WTC11 (cell line): ENCODE measurements around the gene MOB1B. TPM values are rescaled to one million over a fixed set of nuclear protein-coding genes. Genes with fewer than 3 reads are reported as not detected.

Experiments
- ATAC-seq: fragments of 200-7000 bp; cut with Tn5 transposase; 2 replicates; pipeline ENCODE4 v1.10.0; 2021; ENCODE audit warnings: mild to moderate bottlenecking, moderate library complexity
- CTCF ChIA-PET: fragments of 300-600 bp; sonication (Branson Sonifier 250); formaldehyde crosslinking; loops from one replicate; lab custom pipeline; 2021; ENCODE audit warnings: antibody characterized with exemption; lab: Charles Lee
- POLR2A ChIA-PET: fragments of 350-600 bp; sonication (Branson Sonifier 250); formaldehyde crosslinking; loops from one replicate; lab custom pipeline; 2021; ENCODE audit warnings: antibody characterized with exemption; lab: Charles Lee
- DNase-seq: peaks from one replicate; pipeline ENCODE4 v3.0.0; 2021; ENCODE audit warnings: low spot score
- H3K27ac Mint-ChIP-seq: 2 replicates; pipeline ENCODE4 v1.8.0; 2021; ENCODE audit warnings: mixed read lengths
- H3K27me3 Mint-ChIP-seq: 2 replicates; pipeline ENCODE4 v1.8.0; 2021; ENCODE audit warnings: low read depth, mild to moderate bottlenecking, moderate library complexity, mixed read lengths
- H3K36me3 Mint-ChIP-seq: 2 replicates; pipeline ENCODE4 v1.8.0; 2021; ENCODE audit warnings: mixed read lengths
- H3K4me1 Mint-ChIP-seq: 2 replicates; pipeline ENCODE4 v1.8.0; 2022; ENCODE audit warnings: mixed read lengths
- H3K4me3 Mint-ChIP-seq: 2 replicates; pipeline ENCODE4 v1.8.0; 2021; ENCODE audit warnings: mild to moderate bottlenecking, moderate library complexity, mixed read lengths
- H3K9me3 Mint-ChIP-seq: 2 replicates; pipeline ENCODE4 v1.8.0; 2021; ENCODE audit warnings: mixed read lengths
- ATF1 ChIP-seq: sonication (generic); formaldehyde crosslinking; IDR thresholded peaks from 2 replicates; pipeline ENCODE4 v1.8.1; 2023; ENCODE audit warnings: mild to moderate bottlenecking, moderate library complexity, missing genetic modification reagents
- EMX1 ChIP-seq: fragments of 250-450 bp; sonication (Bioruptor Pico); IDR thresholded peaks from 2 replicates; pipeline ENCODE4 v1.8.0; 2021; ENCODE audit warnings: mild to moderate bottlenecking
- FOXK1 ChIP-seq: sonication (generic); formaldehyde crosslinking; IDR thresholded peaks from 2 replicates; pipeline ENCODE4 v1.8.0; 2022; ENCODE audit warnings: mild to moderate bottlenecking, moderate library complexity, missing genetic modification reagents
- GABPB1 ChIP-seq: sonication (generic); formaldehyde crosslinking; IDR thresholded peaks from 2 replicates; pipeline ENCODE4 v1.8.1; 2023; ENCODE audit warnings: mild to moderate bottlenecking, missing genetic modification reagents
- GTF2I ChIP-seq: fragments of 250-450 bp; sonication (Bioruptor Pico); conservative IDR thresholded peaks from 2 replicates; pipeline ENCODE4 v1.4.0; 2021; ENCODE audit warnings: mild to moderate bottlenecking
- JUN ChIP-seq: sonication (generic); formaldehyde crosslinking; IDR thresholded peaks from 2 replicates; pipeline ENCODE4 v1.8.0; 2023; ENCODE audit warnings: mild to moderate bottlenecking, missing genetic modification reagents
- MYBL2 ChIP-seq: sonication (generic); formaldehyde crosslinking; IDR thresholded peaks from 2 replicates; pipeline ENCODE4 v1.8.1; 2023; ENCODE audit warnings: mild to moderate bottlenecking, moderate library complexity, missing genetic modification reagents
- NFE2L1 ChIP-seq: sonication (generic); formaldehyde crosslinking; IDR thresholded peaks from 2 replicates; pipeline ENCODE4 v1.8.1; 2023; ENCODE audit warnings: missing genetic modification reagents
- SP1 ChIP-seq: sonication (generic); formaldehyde crosslinking; conservative IDR thresholded peaks from 2 replicates; pipeline ENCODE4 v1.8.1; 2022; ENCODE audit warnings: missing genetic modification reagents
- ZNF232 ChIP-seq: sonication (generic); formaldehyde crosslinking; IDR thresholded peaks from 2 replicates; pipeline ENCODE4 v1.8.0; 2022; ENCODE audit warnings: mild to moderate bottlenecking, missing genetic modification reagents
- ZNF263 ChIP-seq: sonication (generic); formaldehyde crosslinking; IDR thresholded peaks from 2 replicates; pipeline ENCODE4 v1.8.1; 2022; ENCODE audit warnings: low read depth, mild to moderate bottlenecking, moderate library complexity, missing genetic modification reagents
- total RNA-seq: library from RNA; stranded (reverse); gene quantifications from 3 replicates; pipeline ENCODE4 v1.2.3, GENCODE V29; 2021
- TF ChIP-seq, protein P1 (sequence below): sonication (generic); formaldehyde crosslinking; IDR thresholded peaks from 2 replicates; pipeline ENCODE4 v1.8.1; 2022; ENCODE audit warnings: missing genetic modification reagents, borderline replicate concordance
- TF ChIP-seq, protein P2 (sequence below): sonication (generic); formaldehyde crosslinking; IDR thresholded peaks from 2 replicates; pipeline ENCODE4 v1.8.1; 2023; ENCODE audit warnings: mild to moderate bottlenecking, missing genetic modification reagents, moderate library complexity
- TF ChIP-seq, protein P3 (sequence below): sonication (generic); formaldehyde crosslinking; IDR thresholded peaks from 2 replicates; pipeline ENCODE4 v1.8.0; 2023; ENCODE audit warnings: mild to moderate bottlenecking, missing genetic modification reagents
- TF ChIP-seq, protein P4 (sequence below): sonication (generic); formaldehyde crosslinking; IDR thresholded peaks from 2 replicates; pipeline ENCODE4 v1.8.0; 2023; ENCODE audit warnings: missing genetic modification reagents
- TF ChIP-seq, protein P5 (sequence below): fragments of 250-450 bp; sonication (Bioruptor Pico); IDR thresholded peaks from 2 replicates; pipeline ENCODE4 v2.1.2; 2022; ENCODE audit warnings: mild to moderate bottlenecking, moderate library complexity
- TF ChIP-seq, protein P6 (sequence below): sonication (generic); formaldehyde crosslinking; IDR thresholded peaks from 2 replicates; pipeline ENCODE4 v1.8.1; 2023; ENCODE audit warnings: mild to moderate bottlenecking, missing genetic modification reagents
- TF ChIP-seq, protein P7 (sequence below): sonication (generic); formaldehyde crosslinking; IDR thresholded peaks from 2 replicates; pipeline ENCODE4 v1.8.1; 2022; ENCODE audit warnings: mild to moderate bottlenecking, moderate library complexity, missing genetic modification reagents

Gene MOB1B
- total RNA-seq, 1 experiment from 2014 or later, result 28.0 TPM

DNA sequence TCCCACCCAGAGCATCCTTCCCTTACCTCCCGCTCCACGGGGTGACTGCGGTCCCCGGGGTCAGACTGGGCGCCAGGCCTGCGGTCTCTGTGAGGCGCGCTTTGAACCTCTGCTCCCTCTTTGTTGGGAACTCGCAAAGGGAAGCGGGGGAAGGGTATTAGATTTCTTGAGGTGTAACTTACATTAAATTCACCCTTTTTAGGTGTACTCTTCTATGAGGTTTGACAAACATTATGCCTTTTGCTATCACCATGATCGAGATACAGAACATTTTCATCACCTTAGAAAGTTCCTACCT lies 91.8 kb downstream of the MOB1B start:
- Mint-ChIP-seq H3K9me3 (peaks cover 5% of the 10 kb centered on the region), H3K36me3 (peaks cover 16% of the 10 kb centered on the region), H3K27ac (peak overlapping the region; percentile 79), H3K4me1 (peaks cover 54% of the 10 kb centered on the region), H3K4me3 (peak overlapping the region; percentile 88)
- no peak for ATAC-seq
- no peak for DNase-seq
- TF ChIP-seq, protein P1, sequence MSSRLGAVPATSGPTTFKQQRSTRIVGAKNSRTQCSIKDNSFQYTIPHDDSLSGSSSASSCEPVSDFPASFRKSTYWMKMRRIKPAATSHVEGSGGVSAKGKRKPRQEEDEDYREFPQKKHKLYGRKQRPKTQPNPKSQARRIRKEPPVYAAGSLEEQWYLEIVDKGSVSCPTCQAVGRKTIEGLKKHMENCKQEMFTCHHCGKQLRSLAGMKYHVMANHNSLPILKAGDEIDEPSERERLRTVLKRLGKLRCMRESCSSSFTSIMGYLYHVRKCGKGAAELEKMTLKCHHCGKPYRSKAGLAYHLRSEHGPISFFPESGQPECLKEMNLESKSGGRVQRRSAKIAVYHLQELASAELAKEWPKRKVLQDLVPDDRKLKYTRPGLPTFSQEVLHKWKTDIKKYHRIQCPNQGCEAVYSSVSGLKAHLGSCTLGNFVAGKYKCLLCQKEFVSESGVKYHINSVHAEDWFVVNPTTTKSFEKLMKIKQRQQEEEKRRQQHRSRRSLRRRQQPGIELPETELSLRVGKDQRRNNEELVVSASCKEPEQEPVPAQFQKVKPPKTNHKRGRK, result 0 out of 2 replicates have a peak, but pooled peaks have one; percentile 4
- TF ChIP-seq, protein P2, sequence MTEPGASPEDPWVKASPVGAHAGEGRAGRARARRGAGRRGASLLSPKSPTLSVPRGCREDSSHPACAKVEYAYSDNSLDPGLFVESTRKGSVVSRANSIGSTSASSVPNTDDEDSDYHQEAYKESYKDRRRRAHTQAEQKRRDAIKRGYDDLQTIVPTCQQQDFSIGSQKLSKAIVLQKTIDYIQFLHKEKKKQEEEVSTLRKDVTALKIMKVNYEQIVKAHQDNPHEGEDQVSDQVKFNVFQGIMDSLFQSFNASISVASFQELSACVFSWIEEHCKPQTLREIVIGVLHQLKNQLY, result no peak
- TF ChIP-seq, protein P3, sequence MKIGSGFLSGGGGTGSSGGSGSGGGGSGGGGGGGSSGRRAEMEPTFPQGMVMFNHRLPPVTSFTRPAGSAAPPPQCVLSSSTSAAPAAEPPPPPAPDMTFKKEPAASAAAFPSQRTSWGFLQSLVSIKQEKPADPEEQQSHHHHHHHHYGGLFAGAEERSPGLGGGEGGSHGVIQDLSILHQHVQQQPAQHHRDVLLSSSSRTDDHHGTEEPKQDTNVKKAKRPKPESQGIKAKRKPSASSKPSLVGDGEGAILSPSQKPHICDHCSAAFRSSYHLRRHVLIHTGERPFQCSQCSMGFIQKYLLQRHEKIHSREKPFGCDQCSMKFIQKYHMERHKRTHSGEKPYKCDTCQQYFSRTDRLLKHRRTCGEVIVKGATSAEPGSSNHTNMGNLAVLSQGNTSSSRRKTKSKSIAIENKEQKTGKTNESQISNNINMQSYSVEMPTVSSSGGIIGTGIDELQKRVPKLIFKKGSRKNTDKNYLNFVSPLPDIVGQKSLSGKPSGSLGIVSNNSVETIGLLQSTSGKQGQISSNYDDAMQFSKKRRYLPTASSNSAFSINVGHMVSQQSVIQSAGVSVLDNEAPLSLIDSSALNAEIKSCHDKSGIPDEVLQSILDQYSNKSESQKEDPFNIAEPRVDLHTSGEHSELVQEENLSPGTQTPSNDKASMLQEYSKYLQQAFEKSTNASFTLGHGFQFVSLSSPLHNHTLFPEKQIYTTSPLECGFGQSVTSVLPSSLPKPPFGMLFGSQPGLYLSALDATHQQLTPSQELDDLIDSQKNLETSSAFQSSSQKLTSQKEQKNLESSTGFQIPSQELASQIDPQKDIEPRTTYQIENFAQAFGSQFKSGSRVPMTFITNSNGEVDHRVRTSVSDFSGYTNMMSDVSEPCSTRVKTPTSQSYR (CRISPR knock-in tag), result 0 out of 2 replicates have a peak, but pooled peaks have one; percentile 3
- no peak for TF ChIP-seq FOXK1 (CRISPR knock-in tag)
- TF ChIP-seq, all 79 proteins: peak for 2
- POLR2A ChIA-PET, result interaction anchor here (0.8 to 1.6 kb wide), 8 partner anchors 10 to 290 kb away, joined by 3 to 14 read pairs (median 6); partner anchors contain the start of genes GRSF1 and MOB1B
- H3K27me3 Mint-ChIP-seq, result no peaks in the 10 kb centered on the region
- CTCF ChIA-PET, result interaction anchor here (0.9 to 2.8 kb wide), 4 partner anchors 10 to 307 kb away, joined by 3 to 28 read pairs (median 6); partner anchors contain the start of gene MOB1B

DNA sequence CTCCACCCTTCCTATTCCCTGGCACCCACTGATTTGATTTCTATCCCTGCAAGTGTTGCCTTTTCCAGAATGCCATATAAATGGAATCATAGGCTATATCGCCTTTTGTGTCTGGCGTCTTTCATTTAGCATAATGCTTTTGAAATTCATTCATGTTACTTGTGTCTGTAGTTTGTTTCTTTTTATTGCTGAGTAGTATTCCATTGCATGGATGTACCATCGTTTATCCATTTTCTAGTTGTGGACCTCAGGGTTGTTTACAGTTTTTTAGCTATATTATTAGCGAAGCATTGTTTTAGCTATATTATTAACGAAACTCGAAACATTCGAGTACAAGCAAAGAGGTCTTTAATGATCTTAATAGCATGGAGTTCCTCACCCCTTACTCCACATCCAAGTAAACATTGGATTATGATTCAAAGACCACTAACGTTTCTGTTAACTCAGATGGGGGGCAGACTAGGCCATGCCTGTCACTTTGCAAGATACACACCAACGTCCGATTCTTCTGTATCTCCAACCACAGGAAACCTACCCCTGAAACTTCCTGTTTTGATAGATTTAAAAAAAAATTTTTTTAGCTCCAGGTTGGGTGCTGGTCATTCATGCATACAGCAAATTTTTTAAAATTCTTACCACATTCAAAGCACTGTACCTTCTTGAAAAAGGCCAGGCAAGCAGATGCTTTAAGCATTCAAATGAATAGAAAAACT lies 92.4 kb downstream of the MOB1B start:
- ATAC-seq, result no peak
- Mint-ChIP-seq H3K9me3 (peaks cover 5% of the 10 kb centered on the region), H3K4me3 (peak overlapping the region; percentile 88), H3K27me3 (no peaks in the 10 kb centered on the region), H3K27ac (peak overlapping the region; percentile 79), H3K4me1 (peaks cover 54% of the 10 kb centered on the region), H3K36me3 (peaks cover 21% of the 10 kb centered on the region)
- CTCF ChIA-PET, result interaction anchor here (1.8 to 2.8 kb wide), 2 partner anchors 10 to 16 kb away, joined by 8 to 28 read pairs; no protein-coding TSS in a partner anchor
- POLR2A ChIA-PET, result interaction anchor here (1.4 to 1.6 kb wide), 2 partner anchors 15 to 92 kb away, joined by 9 to 11 read pairs; partner anchors contain the start of gene MOB1B
- TF ChIP-seq GTF2I (CRISPR knock-in tag), result peak; percentile 67; the same call in 1 of the 2 replicates
- TF ChIP-seq NFE2L1 (CRISPR knock-in tag), result no peak
- DNase-seq, result no peak

DNA sequence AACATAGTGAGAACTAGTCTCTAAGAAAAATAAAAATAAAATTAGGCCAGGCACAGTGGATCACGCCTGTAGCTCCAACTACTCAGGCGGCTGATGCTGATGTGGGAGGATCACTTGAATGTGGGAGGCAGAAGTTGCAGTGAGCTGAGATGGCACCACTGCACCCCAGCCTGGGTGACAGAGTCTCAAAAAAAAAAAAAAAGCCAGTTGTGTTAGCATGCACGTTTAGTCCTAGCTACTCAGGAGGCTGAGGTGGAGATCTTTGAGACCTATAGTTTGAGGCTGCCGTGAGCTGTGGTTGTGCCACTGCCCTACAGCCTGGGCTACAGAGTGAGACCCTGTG lies 93.8 kb downstream of the MOB1B start:
- ATAC-seq, result no peak
- Mint-ChIP-seq H3K27me3 (no peaks in the 10 kb centered on the region), H3K4me1 (peaks cover 54% of the 10 kb centered on the region), H3K4me3 (peak overlapping the region; percentile 88), H3K9me3 (peaks cover 14% of the 10 kb centered on the region), H3K36me3 (peaks cover 36% of the 10 kb centered on the region), H3K27ac (no peak overlapping the region)
- CTCF ChIA-PET, result interaction anchor here (0.7 to 1.8 kb wide), 4 partner anchors 8 to 56 kb away, joined by 3 to 8 read pairs (median 6); no protein-coding TSS in a partner anchor
- POLR2A ChIA-PET, result no interaction called here
- DNase-seq, result no peak
- TF ChIP-seq, protein P4, sequence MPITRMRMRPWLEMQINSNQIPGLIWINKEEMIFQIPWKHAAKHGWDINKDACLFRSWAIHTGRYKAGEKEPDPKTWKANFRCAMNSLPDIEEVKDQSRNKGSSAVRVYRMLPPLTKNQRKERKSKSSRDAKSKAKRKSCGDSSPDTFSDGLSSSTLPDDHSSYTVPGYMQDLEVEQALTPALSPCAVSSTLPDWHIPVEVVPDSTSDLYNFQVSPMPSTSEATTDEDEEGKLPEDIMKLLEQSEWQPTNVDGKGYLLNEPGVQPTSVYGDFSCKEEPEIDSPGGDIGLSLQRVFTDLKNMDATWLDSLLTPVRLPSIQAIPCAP (CRISPR knock-in tag), result no peak
- TF ChIP-seq MYBL2 (CRISPR knock-in tag) (no peak), ZNF263 (no peak), ZNF232 (CRISPR knock-in tag) (no peak)
- TF ChIP-seq, protein P2, result no peak

DNA sequence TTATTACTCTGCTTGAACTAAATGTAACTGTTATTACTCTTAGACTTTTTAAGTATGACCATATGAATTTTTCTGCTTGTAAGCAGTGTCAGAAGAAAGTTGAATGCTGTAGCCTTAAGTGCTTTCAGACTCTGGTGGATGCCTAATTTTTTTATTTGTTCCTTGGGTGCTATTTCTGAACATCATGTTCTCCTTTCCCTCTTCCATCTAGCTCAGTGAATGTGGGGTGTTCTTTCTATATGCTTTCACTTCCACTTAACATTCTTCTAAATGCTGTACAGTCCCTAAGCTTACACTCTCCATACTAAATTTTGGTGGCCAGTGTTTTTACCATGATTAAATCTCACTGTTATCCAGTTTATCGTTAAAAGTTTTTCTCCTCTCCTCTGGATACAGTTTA lies 94.9 kb downstream of the MOB1B start:
- no peak for DNase-seq
- H3K36me3 Mint-ChIP-seq, result peaks cover 46% of the 10 kb centered on the region
- peaks cover 24% of the 10 kb centered on the region for H3K9me3 Mint-ChIP-seq
- no peak for ATAC-seq
- H3K4me1 Mint-ChIP-seq, result peaks cover 47% of the 10 kb centered on the region
- ChIA-PET CTCF (interaction anchor here (1.5 kb wide), 1 partner anchor 13 kb away, joined by 7 read pairs; no protein-coding TSS in a partner anchor), POLR2A (no interaction called here)
- no peak overlapping the region for H3K27ac Mint-ChIP-seq
- no peaks in the 10 kb centered on the region for H3K27me3 Mint-ChIP-seq
- H3K4me3 Mint-ChIP-seq, result no peak overlapping the region
- TF ChIP-seq, protein P5, sequence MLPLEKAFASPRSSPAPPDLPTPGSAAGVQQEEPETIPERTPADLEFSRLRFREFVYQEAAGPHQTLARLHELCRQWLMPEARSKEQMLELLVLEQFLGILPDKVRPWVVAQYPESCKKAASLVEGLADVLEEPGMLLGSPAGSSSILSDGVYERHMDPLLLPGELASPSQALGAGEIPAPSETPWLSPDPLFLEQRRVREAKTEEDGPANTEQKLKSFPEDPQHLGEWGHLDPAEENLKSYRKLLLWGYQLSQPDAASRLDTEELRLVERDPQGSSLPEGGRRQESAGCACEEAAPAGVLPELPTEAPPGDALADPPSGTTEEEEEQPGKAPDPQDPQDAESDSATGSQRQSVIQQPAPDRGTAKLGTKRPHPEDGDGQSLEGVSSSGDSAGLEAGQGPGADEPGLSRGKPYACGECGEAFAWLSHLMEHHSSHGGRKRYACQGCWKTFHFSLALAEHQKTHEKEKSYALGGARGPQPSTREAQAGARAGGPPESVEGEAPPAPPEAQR (CRISPR knock-in tag), result no peak
- TF ChIP-seq, protein P6, sequence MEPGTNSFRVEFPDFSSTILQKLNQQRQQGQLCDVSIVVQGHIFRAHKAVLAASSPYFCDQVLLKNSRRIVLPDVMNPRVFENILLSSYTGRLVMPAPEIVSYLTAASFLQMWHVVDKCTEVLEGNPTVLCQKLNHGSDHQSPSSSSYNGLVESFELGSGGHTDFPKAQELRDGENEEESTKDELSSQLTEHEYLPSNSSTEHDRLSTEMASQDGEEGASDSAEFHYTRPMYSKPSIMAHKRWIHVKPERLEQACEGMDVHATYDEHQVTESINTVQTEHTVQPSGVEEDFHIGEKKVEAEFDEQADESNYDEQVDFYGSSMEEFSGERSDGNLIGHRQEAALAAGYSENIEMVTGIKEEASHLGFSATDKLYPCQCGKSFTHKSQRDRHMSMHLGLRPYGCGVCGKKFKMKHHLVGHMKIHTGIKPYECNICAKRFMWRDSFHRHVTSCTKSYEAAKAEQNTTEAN (CRISPR knock-in tag), result no peak
- TF ChIP-seq SP1 (CRISPR knock-in tag) (no peak), JUN (no peak), GABPB1 (CRISPR knock-in tag) (no peak), EMX1 (CRISPR knock-in tag) (no peak), ATF1 (CRISPR knock-in tag) (no peak)
- TF ChIP-seq, protein P7, sequence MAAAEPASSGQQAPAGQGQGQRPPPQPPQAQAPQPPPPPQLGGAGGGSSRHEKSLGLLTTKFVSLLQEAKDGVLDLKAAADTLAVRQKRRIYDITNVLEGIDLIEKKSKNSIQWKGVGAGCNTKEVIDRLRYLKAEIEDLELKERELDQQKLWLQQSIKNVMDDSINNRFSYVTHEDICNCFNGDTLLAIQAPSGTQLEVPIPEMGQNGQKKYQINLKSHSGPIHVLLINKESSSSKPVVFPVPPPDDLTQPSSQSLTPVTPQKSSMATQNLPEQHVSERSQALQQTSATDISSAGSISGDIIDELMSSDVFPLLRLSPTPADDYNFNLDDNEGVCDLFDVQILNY (CRISPR knock-in tag), result no peak
